HG03460 (cell line): ENCODE results near the gene HS3ST3A1.

Experiments
- ATAC-seq: cut with Tn5 transposase; IDR thresholded peaks from one replicate; pipeline ENCODE4 v1.9.1; 2021; ENCODE audit not compliant: unreplicated experiment

The HS3ST3A1 gene

DNA sequence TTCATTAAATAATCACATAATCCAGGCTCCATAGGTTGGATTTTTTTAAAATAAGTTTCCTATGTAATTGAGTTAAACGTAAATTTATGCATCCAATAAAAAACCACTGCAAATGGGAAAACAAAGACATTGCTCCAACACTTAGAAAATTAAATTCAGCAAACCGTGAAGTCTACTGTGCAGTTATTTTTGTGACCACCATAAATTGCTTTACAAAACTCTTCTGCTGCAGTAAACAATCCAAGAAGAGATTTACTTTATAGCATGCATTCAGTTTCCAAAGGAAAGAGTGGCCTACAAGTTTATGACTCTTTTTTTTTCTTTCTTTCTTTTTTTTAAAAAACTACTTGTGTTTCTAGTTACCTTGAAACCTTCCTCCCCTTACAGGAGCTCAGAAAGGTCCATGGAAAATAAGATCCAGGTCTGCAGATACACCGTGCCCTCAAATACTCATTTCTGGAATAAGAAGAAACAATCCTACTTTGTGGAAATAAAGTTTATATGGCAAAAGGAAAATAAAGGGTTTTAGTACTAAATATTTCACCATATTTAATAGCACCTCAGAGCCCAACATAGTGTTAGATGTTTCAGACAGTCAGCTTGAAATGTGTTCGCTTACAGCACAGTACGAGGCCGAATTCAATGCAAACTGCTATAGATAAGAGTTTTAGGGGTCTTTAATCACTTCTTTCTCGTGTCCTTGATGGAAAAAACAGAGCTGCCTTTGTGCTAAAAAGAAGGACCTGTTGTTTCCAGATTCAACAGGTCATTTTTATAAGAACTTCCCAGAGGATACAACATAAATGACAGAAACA is 3.2 kb downstream of the HS3ST3A1 start:
- ATAC-seq: no peak

DNA sequence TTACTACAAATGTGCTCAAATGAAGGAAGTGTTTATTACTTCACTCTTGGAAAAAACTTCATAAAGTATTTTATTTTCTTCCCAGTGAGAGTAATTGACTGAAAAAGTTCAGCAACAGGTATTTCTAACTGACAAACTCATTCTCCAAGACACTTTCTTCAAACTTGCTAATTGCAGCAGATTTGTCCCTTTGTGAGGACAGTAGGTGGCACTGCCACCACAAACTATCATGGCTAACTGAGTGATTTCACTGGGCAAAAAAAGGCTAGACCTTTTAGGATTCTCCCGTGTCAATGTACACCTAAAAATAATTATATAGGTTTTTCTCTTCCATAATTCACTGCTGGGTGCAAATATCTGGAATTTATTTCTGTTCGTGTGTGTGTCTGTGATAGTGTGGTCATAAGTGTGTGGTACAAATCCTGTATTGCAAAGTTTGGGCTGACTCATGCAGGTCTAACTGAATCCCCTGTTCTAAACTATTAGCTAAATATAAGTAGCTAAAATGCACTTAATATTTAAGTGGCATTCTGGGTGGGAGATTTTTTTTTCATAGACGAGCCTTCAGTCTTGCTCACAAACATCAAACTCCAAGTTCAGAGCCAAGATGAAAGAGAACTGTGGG is 3.9 kb downstream of the HS3ST3A1 start:
- ATAC-seq: no peak

DNA sequence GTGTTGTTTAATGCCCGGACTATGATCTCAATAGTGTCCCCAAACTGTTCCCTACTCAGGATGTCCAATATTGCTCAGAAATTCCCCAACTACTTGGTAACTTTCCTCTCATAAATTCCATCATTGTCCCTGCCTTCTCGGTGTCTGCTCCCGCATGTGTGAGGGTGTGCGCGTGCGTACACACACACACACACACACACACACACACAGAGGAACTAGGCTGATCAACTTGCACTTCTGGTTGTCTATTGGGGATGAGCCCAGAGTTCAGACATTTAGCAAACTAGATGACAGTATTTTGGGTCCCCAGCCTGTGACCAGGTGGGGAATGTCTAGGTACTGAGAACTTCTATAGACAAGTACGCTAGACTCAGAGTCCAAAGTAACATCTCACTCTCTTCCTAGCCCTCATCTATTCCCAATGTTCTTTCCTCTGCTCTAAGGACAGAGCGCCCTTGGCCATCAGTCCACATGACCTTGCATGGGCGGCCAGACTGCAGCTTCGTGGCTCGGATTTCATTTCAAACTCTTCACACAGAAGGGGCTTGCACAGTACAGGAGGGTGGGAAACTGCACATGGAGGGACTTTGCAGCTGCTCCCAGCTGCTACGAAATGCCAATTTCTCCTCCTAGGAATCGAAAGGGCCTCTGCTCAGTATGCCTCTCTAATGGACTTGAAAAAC is 5.3 kb downstream of the HS3ST3A1 start:
- no peak for ATAC-seq

DNA sequence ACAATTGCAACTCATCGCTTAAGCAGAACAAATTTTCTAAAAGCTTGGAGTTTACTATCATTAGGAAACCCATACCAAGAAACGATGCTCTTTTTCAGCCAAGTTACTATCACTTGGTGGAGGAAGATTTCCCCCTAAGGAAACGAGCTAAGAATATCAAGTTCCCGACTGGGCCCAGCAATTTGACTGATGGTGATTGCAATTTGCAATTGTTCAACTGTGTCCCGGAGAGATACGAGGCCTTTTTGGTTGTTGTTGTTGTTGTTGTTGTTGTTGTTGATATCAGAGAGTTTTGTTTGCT is 6.2 kb downstream of the HS3ST3A1 start:
- no peak for ATAC-seq

DNA sequence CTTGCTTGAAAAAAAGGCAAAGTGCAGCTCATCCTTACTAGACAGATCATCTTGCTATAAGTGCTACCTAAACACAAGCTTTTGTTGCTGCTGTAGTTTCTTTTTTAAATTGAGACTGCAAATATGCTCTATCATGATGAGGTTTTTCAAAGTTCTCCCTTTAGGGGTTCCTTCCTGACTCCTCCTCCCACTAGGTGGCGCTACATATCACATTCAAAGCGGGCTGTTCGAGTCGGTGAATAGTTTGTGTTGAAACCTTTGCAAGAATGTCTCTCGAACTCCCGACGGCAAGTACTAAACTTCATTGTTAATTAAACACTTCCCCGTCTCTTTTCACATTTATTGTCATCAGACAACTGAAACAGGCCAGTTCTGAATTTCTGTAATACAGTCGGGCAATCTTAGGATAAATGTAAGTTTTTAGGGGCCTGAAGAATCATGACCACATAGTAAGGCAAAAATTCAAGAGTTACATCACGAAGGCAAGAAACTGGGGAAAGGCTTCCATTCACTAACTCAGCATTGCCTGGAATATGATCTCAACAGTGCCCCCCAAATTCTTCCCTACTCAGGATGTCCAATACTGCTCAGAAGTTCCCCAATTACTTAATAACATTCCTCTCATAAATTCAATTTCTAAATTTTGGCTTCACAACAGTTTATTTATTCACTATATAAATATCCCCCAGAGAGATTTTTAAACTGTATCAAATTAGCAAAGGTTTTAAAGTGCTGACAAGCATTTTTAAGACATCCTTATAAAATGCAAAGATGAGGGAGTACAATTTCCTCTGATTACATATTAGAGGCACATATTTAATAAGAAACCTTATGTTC is 6.7 kb downstream of the HS3ST3A1 start:
- ATAC-seq: no peak

DNA sequence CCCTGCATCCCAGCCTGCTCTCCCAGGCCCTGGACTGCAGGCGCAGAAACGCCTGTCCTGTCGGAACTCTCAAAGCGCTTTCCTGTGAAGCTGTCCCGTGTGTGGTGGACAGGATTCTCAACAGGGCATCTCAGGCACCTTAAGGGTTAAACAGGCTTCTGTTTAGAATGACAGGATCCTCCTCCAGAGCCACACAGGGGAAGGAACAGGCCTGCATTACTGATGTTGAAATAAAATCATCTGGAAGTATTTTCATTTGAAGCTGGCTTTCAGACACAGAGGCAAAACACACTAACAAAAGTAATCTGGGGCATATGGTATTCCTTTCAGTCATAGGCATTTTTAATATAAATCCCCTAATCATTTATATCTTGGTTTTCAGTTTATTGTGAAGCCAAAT is 7.4 kb downstream of the HS3ST3A1 start:
- ATAC-seq: no peak

DNA sequence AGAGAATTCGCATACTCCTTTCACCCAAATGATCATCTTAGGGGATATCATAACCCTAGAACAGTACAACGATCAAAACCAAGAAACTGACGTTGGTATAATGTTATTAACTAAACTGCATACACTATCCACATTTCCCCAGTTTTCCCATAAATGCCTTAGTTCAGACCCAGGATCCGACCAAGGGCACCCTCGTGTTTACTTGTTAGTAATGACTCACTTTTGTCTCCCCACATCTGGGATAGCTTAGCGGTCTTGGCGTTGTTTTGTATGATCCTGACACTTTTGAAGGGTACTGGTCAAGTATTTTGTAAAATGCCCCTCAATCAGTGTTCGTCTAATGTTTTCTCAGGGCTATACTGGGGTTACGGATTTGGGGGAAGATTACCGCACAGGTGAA is 8.0 kb downstream of the HS3ST3A1 start:
- no peak for ATAC-seq

DNA sequence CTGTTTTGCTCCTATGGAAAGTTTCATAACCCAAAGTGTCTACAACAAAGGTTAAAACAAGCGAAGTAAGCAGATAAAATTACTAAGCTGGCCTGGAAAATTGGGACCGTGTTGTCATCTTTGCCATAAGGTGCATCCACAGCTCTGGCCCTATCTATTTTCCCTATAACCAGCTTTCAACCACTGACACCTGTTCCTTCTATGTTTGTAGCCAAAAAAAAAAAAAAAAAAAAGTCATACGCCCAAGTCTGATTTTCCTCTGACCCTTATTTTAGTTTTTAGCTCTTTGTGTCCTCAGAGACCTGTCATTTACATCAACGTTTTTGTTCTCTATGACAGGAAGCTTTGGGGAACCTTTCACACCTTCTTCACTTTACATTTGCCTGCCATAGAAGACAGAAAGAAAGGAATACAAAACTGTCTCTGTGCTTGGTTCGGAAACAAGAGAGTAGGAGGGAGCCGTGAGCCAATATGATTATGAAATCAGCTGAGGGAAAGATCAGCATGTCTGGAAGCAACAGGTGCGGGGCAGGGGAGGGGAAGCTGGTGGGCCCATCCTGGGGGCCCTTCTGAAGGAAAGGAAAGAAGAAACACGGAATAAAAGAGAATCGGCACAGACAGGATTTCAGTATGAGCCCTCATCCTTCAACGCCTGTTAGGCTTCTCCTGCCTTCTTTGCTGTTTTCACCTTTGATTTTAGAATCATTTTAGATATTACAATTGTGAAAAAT is 8.5 kb downstream of the HS3ST3A1 start:
- no peak for ATAC-seq

DNA sequence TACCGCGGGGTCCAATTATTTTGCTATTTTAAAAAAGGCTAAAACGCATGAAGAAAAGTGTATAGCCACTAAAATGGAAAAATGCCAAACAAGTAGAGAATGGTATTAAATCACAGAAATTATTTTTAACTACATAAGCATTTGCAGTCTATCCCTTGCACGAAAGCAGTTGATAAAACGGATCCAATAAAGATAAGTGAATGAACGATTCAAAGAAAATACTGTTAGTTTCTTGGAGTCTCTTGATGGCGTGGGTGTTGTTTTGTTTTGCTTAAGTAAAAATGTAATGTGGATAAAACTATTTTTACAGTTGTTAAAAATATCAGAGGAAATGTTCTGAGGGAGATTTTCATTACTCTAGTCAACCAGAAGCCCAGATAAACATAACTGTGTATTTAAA is 9.3 kb downstream of the HS3ST3A1 start:
- ATAC-seq: no peak

DNA sequence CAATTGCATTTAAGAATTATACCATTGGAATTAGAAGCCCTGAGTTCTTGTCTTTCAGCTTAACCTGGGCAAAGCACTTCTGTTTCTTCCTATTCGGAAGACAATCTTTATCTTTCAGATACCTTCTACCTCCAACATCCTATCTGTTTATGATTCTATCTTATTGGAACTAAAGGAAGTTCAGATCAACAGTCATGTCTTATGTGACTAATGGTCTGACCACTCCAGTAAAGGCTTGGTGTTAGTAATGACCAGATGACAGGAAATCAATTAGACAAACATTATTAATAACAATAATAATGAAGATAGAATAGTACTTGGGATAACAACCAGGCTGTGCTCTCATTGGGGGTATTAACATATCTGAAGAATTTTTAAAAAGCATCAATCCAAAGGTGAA is 11.3 kb downstream of the HS3ST3A1 start:
- no peak for ATAC-seq

DNA sequence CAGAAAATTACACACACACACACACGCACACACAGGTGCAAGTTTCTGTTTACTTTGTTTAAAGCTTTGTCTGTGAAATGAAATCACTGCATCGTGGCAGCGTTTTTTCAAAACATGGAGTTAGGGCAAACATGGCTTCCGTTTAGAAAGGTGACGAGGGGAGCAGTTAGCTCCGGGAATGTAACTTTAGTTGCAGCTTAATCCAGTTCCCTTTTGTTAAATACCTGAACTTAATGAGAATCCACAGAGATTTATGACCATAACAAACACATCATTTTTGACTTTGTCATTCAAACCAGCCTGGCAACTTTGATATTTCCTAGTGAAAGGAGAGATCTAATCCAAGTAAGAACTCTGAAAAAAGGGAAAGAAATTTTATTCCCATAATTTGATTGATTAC is 12.1 kb downstream of the HS3ST3A1 start:
- ATAC-seq: no peak

DNA sequence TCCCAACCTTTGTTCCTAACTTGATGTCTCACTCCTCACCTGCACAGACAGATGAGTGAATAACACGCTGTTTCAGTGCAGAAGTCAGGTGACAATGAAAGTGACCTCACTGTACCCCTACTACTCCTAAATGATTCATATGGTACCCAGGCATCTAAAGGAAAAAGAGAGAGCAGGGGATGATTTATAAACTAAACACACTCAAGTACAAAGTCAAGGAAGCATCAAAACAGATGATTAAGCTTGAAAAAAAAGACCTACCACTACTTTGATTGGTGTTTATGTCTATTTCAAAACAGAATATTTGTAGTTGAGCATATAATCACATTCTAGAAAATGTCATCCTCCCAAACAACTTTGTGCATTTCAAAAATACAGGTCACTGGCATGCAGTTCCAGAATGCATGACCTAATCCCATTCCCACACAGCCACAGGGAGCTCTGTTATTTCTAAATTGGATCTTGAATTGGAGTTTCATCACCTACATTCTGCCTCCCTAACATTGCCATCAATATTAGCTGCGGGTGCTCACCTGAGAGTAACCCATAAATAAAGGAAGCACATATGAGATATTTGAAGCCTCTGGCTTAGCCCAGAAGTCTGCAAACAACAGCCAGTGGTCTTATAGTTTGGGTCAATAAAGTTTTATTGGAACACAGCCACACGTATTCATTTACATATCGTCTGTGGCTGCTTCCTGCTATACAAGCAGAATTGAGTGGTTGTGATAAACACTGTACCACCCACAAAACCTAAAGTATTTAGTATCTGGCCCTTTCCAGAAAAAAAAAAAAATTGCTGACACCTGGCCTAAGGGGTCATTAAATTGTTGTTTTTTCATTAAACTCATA is 14.0 kb downstream of the HS3ST3A1 start:
- ATAC-seq: no peak

DNA sequence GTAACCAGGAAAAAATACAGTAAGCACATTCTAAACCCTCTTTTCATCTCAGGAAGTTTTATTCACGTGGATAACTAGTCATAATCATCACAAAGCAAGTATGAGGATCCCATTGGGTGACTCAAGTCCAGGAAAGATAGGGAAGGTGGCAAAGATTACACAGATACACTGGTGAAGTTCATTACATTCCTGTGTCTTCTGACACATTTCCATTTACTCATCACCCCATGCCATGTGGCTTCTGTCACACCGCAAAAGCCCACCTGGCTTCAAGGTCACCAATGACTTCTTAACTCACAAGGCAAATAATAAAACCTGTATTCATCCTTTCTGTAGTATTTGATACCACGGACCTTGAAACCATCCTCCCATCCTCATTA is 17.0 kb downstream of the HS3ST3A1 start:
- ATAC-seq: no peak

DNA sequence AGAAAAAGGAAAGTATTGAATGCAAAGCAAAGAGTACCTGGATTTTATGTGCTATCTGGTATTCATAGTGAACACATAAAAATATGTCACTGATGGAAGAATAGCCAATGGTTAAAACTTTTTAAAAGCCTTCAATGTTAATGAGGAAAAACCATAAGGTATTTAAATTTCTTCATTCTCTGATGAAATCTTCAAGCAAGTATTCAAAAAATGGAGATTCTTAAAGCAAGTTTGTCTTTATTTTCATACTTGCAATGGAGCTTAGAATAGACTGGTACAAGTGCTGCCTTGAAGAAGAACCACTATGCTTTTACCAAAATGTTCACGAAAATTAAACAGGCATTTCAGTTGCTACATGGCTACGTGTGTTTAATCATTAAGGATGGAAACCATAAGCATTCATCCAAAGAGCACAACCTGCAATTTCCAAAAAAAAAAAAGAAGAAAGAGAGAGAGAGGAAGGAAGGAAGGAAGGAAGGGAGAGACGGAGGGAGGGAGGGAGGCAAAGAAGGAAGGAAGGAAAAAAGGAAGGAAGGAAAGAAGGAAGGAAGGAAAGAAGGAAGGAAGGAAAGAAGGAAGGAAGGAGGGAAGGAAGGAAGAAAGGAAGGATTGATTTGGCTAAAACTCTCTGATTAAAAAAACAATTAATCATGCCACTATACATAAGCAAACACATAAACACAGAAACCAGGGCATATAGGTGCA is 17.6 kb downstream of the HS3ST3A1 start:
- ATAC-seq: no peak

DNA sequence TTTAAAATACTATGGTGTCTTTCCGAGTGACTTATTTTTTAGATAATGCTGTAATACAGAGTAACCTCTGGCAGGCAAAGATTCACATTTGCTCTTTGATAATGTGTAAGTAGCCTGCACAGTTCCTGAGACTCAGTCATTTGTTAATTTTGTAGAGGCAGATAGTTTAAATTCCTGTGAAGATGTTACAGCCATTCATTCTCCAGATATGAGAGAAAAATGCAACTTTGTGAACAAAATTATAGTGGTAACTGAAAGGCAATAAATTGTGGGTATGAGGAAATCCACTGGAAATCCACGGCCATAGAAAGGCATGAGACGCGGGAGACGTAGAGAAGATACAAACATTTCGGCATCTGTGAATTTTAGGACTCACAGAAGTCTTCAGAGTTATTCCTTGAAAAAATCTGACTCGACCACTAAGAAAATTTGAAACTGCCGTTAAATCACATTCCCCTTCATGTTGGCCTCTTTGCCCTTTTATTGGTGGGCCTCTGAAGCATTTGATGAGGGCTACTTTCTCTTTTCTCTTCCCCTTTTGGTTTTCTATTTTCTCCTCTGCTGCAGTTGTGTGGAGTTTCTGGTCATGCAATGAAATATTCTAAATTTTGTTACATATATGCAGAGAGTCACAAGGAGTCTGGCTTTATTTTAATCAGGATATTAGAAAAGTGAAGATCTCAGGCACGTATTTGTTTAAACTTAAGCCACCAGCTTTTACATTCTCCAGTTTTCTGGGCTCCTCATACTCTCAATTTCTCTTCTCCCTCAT is 18.8 kb downstream of the HS3ST3A1 start:
- no peak for ATAC-seq

DNA sequence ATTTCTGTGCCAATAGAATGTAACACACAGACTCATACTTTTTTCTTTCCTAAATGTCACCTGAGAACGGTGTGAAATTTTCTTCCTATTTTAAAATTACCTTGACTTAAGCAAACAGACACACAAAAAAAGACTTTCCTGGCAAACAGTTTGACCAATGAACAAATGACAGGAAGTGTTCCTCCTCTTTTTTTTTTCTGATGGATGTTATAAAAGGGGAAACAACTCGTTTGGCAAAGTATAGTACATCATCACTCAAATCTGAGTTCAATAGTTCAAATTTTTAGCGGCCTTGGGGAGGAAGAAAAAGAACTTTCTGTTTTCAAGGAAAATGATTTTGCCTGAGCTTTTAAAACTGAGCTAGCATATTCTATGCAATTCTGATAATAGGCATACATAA is 19.8 kb downstream of the HS3ST3A1 start:
- no peak for ATAC-seq

DNA sequence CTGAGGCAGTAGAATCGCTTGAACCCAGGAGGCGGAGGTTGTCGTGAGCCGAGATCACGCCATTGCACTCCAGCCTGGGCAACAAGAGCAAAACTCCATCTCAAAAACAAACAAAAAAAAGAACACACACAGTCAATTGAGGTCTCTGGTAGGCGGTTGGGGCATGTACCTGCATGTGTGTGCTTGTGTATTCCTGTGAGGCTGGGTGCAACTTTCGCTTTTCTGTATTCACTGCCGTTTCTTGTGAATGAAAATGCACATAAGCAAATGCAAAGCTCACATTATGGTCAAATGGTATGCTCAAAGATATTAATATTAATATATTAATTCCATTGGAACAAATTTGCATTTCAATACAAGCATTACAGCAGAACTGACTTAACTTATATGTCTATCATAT is 20.9 kb downstream of the HS3ST3A1 start:
- no peak for ATAC-seq

DNA sequence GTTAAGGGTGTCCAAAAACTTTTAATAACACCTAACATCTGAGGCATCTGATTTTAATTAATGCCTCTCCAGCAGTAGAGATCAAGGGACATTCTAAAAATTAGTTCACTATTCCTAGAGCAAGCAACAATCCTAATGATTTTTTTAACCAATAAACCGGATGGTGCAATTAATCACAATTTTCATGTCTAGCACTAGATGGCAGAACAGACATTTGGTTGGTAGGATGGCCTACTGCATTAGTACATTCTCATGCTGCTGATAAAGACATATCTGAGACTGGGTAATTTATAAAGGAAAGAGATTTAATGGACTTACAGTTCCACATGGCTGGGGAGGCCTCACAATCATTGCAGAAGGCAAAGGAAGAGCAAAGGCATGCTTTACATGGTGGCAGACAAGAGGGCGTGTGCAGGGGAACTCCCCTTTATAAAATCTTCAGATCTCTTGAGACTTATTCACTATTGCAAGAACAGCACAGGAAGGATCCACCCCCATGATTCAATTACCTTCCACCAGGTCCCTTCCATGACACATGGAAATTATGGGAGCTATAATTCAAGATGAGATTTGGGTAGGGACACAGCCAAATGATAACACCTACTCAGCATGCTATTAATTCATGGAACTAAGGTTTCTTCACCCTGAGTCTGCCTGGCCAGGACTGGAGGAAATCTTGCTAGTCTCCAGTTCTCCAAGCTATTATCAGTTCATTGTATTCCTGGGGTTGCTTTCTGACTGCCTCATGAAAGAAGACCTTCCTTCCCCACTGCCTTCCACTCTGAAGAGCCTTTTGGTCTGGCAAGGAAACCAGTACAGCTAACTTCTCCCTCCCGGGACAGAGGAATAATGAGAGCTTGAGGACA is 24.8 kb downstream of the HS3ST3A1 start:
- no peak for ATAC-seq
